HEK293 (cell line): ENCODE results near the gene NCEH1.

Experiments used
- KLF16 ChIP-seq: fragments of 450-650 bp; formaldehyde crosslinking; IDR thresholded peaks from 2 replicates; pipeline ENCODE4 v1.5.1; 2017; ENCODE audit warnings: missing biosample characterization, missing genetic modification characterization
- KLF9 ChIP-seq: fragments of 450-650 bp; formaldehyde crosslinking; IDR thresholded peaks from 2 replicates; pipeline ENCODE4 v1.5.1; 2016; ENCODE audit warnings: missing biosample characterization, missing genetic modification characterization, low read depth
- ZNF155 ChIP-seq: fragments of 450-650 bp; formaldehyde crosslinking; IDR thresholded peaks from 2 replicates; pipeline ENCODE4 v1.5.1; 2016; ENCODE audit warnings: missing biosample characterization, missing genetic modification characterization
- ZNF37A ChIP-seq: fragments of 450-650 bp; IDR thresholded peaks from 2 replicates; pipeline ENCODE4 v1.5.1; 2018; ENCODE audit warnings: missing biosample characterization, missing genetic modification characterization
- ZNF571 ChIP-seq: fragments of 450-650 bp; formaldehyde crosslinking; IDR thresholded peaks from 2 replicates; pipeline ENCODE4 v1.5.0; 2017; ENCODE audit warnings: missing biosample characterization, missing genetic modification characterization
- TF ChIP-seq, protein P1 (sequence below): fragments of 450-650 bp; formaldehyde crosslinking; IDR thresholded peaks from 2 replicates; pipeline ENCODE4 v1.5.1; 2016; ENCODE audit warnings: missing biosample characterization, missing genetic modification characterization, low read depth
- TF ChIP-seq, protein P2 (sequence below): fragments of 450-650 bp; formaldehyde crosslinking; IDR thresholded peaks from 2 replicates; pipeline ENCODE4 v1.5.1; 2016; ENCODE audit warnings: missing biosample characterization, missing genetic modification characterization
- TF ChIP-seq, protein P3 (sequence below): fragments of 450-650 bp; formaldehyde crosslinking; IDR thresholded peaks from 2 replicates; pipeline ENCODE4 v1.5.1; 2016; ENCODE audit warnings: missing biosample characterization, missing genetic modification characterization

DNA sequence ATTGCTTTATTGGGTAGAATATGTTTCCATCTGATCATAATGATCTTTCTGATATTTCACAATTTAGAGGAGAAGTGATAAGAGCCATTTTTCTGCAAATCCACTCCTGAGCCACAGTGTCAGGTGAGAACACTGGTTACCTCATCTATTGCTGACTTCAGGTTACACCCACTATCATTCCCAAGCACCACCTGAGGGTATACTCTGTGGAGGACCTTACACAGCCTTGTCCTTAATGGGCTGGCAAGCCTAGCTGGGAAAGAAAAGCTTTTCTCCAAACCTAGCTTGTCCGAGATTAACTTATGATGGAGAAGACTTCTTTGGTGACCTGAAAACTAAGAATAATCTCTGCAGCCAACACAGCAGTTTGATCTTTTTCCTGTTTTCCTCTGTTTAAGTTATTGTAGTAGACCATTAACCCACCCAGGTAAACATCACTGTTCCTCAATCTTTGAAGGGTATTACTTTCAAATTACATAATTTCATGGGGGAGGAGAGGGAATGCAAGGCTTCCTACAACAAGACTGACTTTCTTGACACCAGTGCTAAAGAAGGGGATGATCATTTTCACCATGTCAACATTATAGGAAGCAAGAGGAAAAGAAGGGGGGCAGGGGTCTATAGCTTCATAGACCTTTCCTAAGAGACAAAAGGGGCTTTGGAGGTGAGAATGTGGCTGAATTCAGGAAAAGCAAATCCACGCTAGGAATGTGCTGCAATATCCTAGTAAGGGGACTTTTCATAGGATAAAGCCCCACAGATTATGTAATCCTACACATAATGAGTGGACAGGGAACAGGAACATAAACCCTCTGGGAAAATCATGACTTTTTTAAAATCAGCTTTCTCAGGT, 1.7 kb downstream of the NCEH1 start:
- TF ChIP-seq, protein P1, sequence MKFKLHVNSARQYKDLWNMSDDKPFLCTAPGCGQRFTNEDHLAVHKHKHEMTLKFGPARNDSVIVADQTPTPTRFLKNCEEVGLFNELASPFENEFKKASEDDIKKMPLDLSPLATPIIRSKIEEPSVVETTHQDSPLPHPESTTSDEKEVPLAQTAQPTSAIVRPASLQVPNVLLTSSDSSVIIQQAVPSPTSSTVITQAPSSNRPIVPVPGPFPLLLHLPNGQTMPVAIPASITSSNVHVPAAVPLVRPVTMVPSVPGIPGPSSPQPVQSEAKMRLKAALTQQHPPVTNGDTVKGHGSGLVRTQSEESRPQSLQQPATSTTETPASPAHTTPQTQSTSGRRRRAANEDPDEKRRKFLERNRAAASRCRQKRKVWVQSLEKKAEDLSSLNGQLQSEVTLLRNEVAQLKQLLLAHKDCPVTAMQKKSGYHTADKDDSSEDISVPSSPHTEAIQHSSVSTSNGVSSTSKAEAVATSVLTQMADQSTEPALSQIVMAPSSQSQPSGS (tag by site-specific recombination), result no peak
- TF ChIP-seq, protein P2, sequence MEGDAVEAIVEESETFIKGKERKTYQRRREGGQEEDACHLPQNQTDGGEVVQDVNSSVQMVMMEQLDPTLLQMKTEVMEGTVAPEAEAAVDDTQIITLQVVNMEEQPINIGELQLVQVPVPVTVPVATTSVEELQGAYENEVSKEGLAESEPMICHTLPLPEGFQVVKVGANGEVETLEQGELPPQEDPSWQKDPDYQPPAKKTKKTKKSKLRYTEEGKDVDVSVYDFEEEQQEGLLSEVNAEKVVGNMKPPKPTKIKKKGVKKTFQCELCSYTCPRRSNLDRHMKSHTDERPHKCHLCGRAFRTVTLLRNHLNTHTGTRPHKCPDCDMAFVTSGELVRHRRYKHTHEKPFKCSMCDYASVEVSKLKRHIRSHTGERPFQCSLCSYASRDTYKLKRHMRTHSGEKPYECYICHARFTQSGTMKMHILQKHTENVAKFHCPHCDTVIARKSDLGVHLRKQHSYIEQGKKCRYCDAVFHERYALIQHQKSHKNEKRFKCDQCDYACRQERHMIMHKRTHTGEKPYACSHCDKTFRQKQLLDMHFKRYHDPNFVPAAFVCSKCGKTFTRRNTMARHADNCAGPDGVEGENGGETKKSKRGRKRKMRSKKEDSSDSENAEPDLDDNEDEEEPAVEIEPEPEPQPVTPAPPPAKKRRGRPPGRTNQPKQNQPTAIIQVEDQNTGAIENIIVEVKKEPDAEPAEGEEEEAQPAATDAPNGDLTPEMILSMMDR (tag by site-specific recombination), result no peak
- TF ChIP-seq ZNF155 (tag by site-specific recombination) (no peak), ZNF571 (tag by site-specific recombination) (no peak), KLF9 (tag by site-specific recombination) (no peak), KLF16 (tag by site-specific recombination) (no peak), ZNF37A (no peak)
- TF ChIP-seq, protein P3, sequence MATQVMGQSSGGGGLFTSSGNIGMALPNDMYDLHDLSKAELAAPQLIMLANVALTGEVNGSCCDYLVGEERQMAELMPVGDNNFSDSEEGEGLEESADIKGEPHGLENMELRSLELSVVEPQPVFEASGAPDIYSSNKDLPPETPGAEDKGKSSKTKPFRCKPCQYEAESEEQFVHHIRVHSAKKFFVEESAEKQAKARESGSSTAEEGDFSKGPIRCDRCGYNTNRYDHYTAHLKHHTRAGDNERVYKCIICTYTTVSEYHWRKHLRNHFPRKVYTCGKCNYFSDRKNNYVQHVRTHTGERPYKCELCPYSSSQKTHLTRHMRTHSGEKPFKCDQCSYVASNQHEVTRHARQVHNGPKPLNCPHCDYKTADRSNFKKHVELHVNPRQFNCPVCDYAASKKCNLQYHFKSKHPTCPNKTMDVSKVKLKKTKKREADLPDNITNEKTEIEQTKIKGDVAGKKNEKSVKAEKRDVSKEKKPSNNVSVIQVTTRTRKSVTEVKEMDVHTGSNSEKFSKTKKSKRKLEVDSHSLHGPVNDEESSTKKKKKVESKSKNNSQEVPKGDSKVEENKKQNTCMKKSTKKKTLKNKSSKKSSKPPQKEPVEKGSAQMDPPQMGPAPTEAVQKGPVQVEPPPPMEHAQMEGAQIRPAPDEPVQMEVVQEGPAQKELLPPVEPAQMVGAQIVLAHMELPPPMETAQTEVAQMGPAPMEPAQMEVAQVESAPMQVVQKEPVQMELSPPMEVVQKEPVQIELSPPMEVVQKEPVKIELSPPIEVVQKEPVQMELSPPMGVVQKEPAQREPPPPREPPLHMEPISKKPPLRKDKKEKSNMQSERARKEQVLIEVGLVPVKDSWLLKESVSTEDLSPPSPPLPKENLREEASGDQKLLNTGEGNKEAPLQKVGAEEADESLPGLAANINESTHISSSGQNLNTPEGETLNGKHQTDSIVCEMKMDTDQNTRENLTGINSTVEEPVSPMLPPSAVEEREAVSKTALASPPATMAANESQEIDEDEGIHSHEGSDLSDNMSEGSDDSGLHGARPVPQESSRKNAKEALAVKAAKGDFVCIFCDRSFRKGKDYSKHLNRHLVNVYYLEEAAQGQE (tag by site-specific recombination), result no peak
